Epithelial cell of proximal tubule (primary cell): Measurements from ENCODE around the gene PPP4R1. TPM values are rescaled to one million over a fixed set of nuclear protein-coding genes. Genes with fewer than 3 reads are reported as not detected.
"Not testable (repeated sequence)": the region's sequence is repeated elsewhere in the genome, so short reads cannot be mapped to it uniquely, and the experiment has no call there.

Experiments used
- DNase-seq: peaks from one replicate; pipeline ENCODE4 v3.0.0-alpha.2; 2011; ENCODE audit warnings: low read depth
- H3K4me3 ChIP-seq: 2 replicates; pipeline ENCODE4 v1.5.1; 2011; ENCODE audit warnings: low read depth, mild to moderate bottlenecking, low read length
- total RNA-seq: library from RNA; depleted of rRNA; stranded (reverse); fragments of >200 nt; gene quantifications from 2 replicates; pipeline ENCODE4 v1.2.3, GENCODE V29; 2015
- TF ChIP-seq, protein P1 (sequence below): conservative IDR thresholded peaks from 2 replicates; pipeline ENCODE4 v1.5.1; 2012; ENCODE audit warnings: low read depth, mild to moderate bottlenecking, low read length

PPP4R1 gene
- total RNA-seq, 1 donor from 2014 or later, result 82.0 TPM

DNA sequence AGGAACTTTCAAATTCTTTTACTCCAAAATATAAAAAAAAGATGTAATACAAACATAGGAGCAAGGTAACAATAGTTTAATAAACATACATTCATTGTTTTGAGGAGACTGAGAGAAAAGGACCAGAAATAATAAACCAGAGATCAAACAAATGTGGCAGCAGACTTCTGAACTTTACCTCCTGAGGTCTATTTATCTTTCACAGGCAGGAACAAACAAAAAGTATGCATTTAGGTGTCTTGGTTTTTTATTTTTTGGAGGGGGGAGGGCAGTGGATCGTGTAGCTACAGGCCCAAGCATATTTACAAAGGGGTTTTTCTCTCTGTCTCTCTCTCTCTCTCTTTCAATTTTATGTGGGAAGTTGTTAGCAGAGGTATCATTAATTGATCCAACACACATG lies 5.6 kb downstream of the PPP4R1 start:
- TF ChIP-seq, protein P1, sequence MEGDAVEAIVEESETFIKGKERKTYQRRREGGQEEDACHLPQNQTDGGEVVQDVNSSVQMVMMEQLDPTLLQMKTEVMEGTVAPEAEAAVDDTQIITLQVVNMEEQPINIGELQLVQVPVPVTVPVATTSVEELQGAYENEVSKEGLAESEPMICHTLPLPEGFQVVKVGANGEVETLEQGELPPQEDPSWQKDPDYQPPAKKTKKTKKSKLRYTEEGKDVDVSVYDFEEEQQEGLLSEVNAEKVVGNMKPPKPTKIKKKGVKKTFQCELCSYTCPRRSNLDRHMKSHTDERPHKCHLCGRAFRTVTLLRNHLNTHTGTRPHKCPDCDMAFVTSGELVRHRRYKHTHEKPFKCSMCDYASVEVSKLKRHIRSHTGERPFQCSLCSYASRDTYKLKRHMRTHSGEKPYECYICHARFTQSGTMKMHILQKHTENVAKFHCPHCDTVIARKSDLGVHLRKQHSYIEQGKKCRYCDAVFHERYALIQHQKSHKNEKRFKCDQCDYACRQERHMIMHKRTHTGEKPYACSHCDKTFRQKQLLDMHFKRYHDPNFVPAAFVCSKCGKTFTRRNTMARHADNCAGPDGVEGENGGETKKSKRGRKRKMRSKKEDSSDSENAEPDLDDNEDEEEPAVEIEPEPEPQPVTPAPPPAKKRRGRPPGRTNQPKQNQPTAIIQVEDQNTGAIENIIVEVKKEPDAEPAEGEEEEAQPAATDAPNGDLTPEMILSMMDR, result no peak
- DNase-seq, result no peak
- no peak overlapping the region for H3K4me3 ChIP-seq

- TF ChIP-seq, protein P1, result no peak
- no peak overlapping the region for H3K4me3 ChIP-seq
- DNase-seq, result no peak
These were observed 6.1 kb downstream of the PPP4R1 start for GRCh38 chr18:9608298-9608697.

DNA sequence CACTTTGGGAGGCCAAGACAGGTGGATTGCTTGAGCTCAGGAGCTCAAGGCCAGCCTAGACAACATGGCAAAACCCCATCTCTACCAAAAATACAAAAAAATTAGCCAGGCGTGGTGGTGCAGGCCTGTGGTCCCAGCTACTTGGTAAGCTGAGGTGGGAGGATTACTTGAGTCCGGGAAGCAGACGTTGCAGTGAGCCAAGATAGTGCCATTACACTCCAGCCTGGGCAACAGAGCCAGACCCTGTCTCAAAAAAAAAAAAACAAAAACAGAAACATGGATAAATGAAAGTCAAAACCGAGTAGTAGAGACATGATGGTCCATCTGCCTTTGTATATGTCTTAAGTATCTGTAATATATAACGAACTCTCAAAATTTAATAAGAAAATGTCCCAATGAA lies 7.2 kb downstream of the PPP4R1 start:
- not testable (repeated sequence) for DNase-seq, H3K4me3 ChIP-seq

DNA sequence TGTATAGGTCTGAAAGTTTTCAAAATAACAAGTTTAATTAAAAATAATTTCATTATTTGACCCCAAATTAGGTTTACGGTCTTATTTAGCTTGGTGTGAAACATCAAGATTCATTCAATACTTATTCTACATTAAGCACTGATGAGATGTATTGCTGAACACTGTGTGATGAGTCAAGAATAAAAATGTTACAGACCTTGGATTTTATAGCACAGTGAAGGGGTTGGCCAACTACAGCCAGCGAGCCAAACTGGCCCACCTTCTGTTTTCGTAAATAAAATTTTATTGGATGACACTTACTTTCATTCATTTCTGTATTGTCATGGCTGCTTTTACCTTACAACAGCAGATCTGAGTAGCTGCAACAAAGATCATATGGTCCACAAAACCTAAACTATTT lies 8.3 kb downstream of the PPP4R1 start:
- TF ChIP-seq, protein P1, result no peak
- DNase-seq, result no peak
- H3K4me3 ChIP-seq, result no peak overlapping the region

- DNase-seq, result no peak
- H3K4me3 ChIP-seq, result no peak overlapping the region
- TF ChIP-seq, protein P1, result no peak
These were observed 10.0 kb downstream of the PPP4R1 start for GRCh38 chr18:9604348-9604747.

DNA sequence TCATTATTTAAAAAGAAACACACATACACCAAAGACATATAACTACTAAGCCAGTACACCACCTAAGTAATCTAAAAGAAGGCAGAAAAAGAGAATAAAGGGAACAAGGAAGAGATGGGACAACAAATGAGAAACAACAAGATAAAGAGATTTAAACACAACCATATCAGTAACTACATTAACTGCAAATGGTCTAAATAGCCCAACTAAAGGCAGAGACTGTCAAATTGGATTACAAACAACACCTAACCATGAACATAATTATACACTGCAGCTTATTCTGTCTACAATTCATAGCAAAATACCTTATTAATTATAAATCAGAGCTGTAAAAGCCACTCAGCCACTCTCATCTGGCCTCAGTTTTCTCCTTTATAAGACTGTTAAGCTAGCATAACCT lies 15.0 kb downstream of the PPP4R1 start:
- TF ChIP-seq, protein P1, result no peak
- H3K4me3 ChIP-seq, result no peak overlapping the region
- DNase-seq, result no peak

DNA sequence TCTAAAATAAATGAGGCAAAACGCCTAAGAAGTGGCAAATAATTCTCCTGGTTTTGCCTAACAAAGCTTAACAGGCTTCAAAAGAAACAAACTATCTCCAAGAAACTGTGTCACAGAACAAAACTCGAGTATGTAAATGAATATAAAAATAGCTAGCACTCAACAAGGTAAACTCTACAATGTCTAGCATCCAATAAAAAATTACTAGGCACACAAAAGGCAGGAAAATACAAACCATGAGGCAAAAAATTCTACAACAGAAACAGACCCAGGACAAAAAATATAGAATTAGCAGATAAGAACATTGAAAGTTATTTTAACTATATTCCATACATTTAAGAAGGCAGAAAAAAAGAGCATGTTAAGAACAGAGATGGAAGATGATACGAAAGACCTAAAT lies 16.8 kb downstream of the PPP4R1 start:
- TF ChIP-seq, protein P1, result no peak
- no peak for DNase-seq
- H3K4me3 ChIP-seq, result no peak overlapping the region
